ENCODE measurements around the gene PARG. TPM values are rescaled to one million over a fixed set of nuclear protein-coding genes. Genes with fewer than 3 reads are reported as not detected.

Gene PARG
- total RNA-seq, 6 experiments from 2014 or later = 9.4 to 14.1 (median 10.0) TPM

DNA sequence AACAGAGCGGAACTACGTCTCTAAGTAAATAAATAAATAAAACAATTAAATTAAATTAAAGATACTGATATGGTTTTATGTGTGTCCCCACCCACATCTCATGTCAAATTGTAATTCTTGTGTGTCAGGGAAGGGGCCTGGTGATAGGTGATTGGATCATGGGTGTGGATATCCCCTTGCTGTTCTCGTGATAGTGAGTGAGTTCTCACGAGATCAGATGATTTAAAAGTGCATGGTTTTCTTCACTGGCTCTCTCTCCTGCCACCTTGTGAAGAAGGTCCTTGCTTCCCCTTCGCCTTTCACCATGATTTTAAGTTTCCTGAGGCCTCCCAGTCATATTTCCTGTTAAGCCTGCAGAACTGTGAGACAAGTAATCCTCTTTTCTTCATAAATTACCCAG lies 150.7 kb downstream of the PARG start:
- Histone ChIP-seq H3K27ac (no peak overlapping the region), H3K9me3 (no peaks in the 10 kb centered on the region), H3K4me1 (no peaks in the 10 kb centered on the region), H3K4me3 (no peak overlapping the region), H3K36me3 (no peaks in the 10 kb centered on the region), H3K27me3 (no peaks in the 10 kb centered on the region)
- intact Hi-C loops (cut with DNase I) = no loop called here
- WGBS (ENCODE audit: insufficient coverage, low coverage, low lambda C conversion rate, missing lambda C conversion rate) = 53% methylated on average over 4 of the region's 5 CpGs
- TF ChIP-seq CTCF (IDR thresholded peaks at IDR 0.05) (no peak), POLR2A (IDR thresholded peaks at IDR 0.05) (no peak)
- no peak for DNase-seq
- no peak for ATAC-seq

DNA sequence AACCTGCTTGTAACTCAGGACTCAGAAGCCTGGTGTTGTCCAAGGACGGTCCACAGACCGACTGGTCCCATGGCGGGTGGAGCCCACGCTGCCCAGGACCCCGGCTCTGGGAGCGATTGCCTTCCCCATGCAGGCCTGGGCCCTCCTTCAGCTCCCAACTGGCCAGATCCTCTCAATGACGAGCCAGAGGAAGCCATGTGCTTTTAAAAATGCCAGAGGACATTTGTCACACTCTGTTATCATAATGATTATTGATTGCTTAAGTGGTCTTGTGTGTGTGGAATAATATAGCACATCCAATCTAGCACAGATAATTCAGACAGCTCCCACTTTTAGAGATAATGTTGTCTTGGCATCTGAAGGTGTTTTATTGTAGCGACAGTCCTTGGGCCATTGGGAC lies 157.1 kb downstream of the PARG start:
- Histone ChIP-seq H3K27ac (no peak overlapping the region), H3K27me3 (no peaks in the 10 kb centered on the region), H3K4me3 (no peak overlapping the region), H3K9me3 (no peaks in the 10 kb centered on the region), H3K4me1 (no peaks in the 10 kb centered on the region), H3K36me3 (no peaks in the 10 kb centered on the region)
- ATAC-seq (no peak), DNase-seq (no peak)
- WGBS (ENCODE audit: insufficient coverage, low coverage, low lambda C conversion rate, missing lambda C conversion rate) = 64% methylated on average over 2 of the region's 8 CpGs
- TF ChIP-seq POLR2A (IDR thresholded peaks at IDR 0.05) = no peak
- no peak for TF ChIP-seq CTCF (IDR thresholded peaks at IDR 0.05)
- intact Hi-C loops (cut with DNase I) = loop anchor here (10.0 kb wide), 1 partner anchor 190 kb away; no protein-coding TSS in a partner anchor

- H3K4me1 ChIP-seq = no peaks in the 10 kb centered on the region
- TF ChIP-seq POLR2A (IDR thresholded peaks at IDR 0.05) (no peak), CTCF (IDR thresholded peaks at IDR 0.05) (peak; percentile 14 to 45 (median 31))
- H3K4me3 ChIP-seq = no peak overlapping the region
- H3K27me3 ChIP-seq = no peaks in the 10 kb centered on the region
- intact Hi-C loops (cut with DNase I) = loop anchor here (10.0 kb wide), 1 partner anchor 189 kb away; no protein-coding TSS in a partner anchor
- H3K27ac ChIP-seq = no peak overlapping the region
- peak in 1 of 3 donors; percentile 27 for DNase-seq
- 34% methylated on average over 4 of the region's 5 CpGs for WGBS (ENCODE audit: insufficient coverage, low coverage, low lambda C conversion rate, missing lambda C conversion rate)
- H3K36me3 ChIP-seq = no peaks in the 10 kb centered on the region
- peak; percentile 37 to 82 (median 64) for ATAC-seq
- H3K9me3 ChIP-seq = no peaks in the 10 kb centered on the region
These were observed 158.2 kb downstream of the PARG start for GRCh38 chr10:49783645-49784044.

GRCh38 chr10:49781247-49781646 lies 160.6 kb downstream of the PARG start:
- no peak for ATAC-seq
- no peak overlapping the region for H3K27ac ChIP-seq

More at GRCh38 chr10:49781247-49781646, 160.6 kb downstream of the PARG start:
- H3K9me3 ChIP-seq = no peaks in the 10 kb centered on the region
- no peaks in the 10 kb centered on the region for H3K36me3 ChIP-seq
- TF ChIP-seq POLR2A (IDR thresholded peaks at IDR 0.05) (no peak), CTCF (IDR thresholded peaks at IDR 0.05) (no peak)
- intact Hi-C loops (cut with DNase I) = loop anchor here (10.0 kb wide), 1 partner anchor 186 kb away; no protein-coding TSS in a partner anchor
- DNase-seq = no peak
- no peaks in the 10 kb centered on the region for H3K4me1 ChIP-seq
- H3K27me3 ChIP-seq = no peaks in the 10 kb centered on the region
- no peak overlapping the region for H3K4me3 ChIP-seq
